Gastrocnemius medialis (tissue), 4 donors: ENCODE data around the gene SLC12A4.

Experiments
- CTCF ChIP-seq, 5 experiments: fragments of 450-650 bp in 3 of 5; fragments of 200-600 bp in 2 of 5; sonication (generic) in 2 of 5; IDR thresholded peaks in 4 of 5; conservative IDR thresholded peaks in 1 of 5; 1 replicate in 4 of 5; 2 replicates in 1 of 5; pipeline ENCODE4 v1.5.1; 2016 to 2019; ENCODE audit warnings: antibody characterized with exemption in 5 of 5, mild to moderate bottlenecking in 3 of 5, moderate library complexity in 3 of 5
- POLR2A ChIP-seq, 2 donors: fragments of 450-650 bp; IDR thresholded peaks; one replicate each; pipeline ENCODE4 v1.6.1; 2017; ENCODE audit warnings: antibody characterized with exemption in 2 of 2, mild to moderate bottlenecking in 2 of 2, moderate library complexity in 2 of 2

- TF ChIP-seq CTCF (IDR thresholded peaks at IDR 0.05 in 4 of 5, conservative IDR thresholded peaks at IDR 0.05 in 1 of 5) (no peak), POLR2A (IDR thresholded peaks at IDR 0.05) (no peak)
Observed at GRCh38 chr16:67944690-67945391, 23.6 kb downstream of the SLC12A4 start.
